Adrenal gland (tissue), 12 donors: ENCODE data around the gene PEX16. TPM values are rescaled to one million over a fixed set of nuclear protein-coding genes. Genes with fewer than 3 reads are reported as not detected.

Source experiments
- DNase-seq, 7 donors: peaks; one replicate each; pipeline ENCODE4 v3.0.0-alpha.2; 2019 to 2020
- H3K27ac ChIP-seq, 5 donors: fragments of 200-600 bp; sonication (generic) in 4 of 5; 1 replicate in 3 of 5; 2 replicates in 2 of 5; pipeline versions ENCODE4 v1.5.1 to v1.8.0; 2016 to 2020; ENCODE audit warnings: mild to moderate bottlenecking in 1 of 5
- H3K27me3 ChIP-seq: fragments of 200-600 bp; 2 replicates; pipeline ENCODE4 v1.8.0; 2021
- H3K36me3 ChIP-seq, 2 donors: fragments of 200-600 bp; replicated peaks in 1 of 2; 1 replicate in 1 of 2; 2 replicates in 1 of 2; pipeline versions ENCODE4 v1.5.1 to v1.8.0; 2018 to 2022
- H3K4me1 ChIP-seq, 2 donors: fragments of 200-600 bp; replicated peaks in 1 of 2; 1 replicate in 1 of 2; 2 replicates in 1 of 2; pipeline versions ENCODE4 v1.5.1 to v1.8.0; 2018 to 2021
- H3K4me3 ChIP-seq, 4 donors: fragments of 200-600 bp; sonication (generic) in 3 of 4; one replicate each; pipeline ENCODE4 v1.5.1; 2016 to 2018
- H3K9me3 ChIP-seq, 3 donors: fragments of 200-600 bp; sonication (generic) in 1 of 3; replicated peaks in 1 of 3; 1 replicate in 2 of 3; 2 replicates in 1 of 3; pipeline versions ENCODE4 v1.5.1 to v1.8.0; 2016 to 2021
- CTCF ChIP-seq, 6 experiments: fragments of 450-650 bp in 4 of 6; fragments of 200-600 bp in 2 of 6; sonication (generic) in 1 of 6; IDR thresholded peaks; 1 replicate in 5 of 6; 2 replicates in 1 of 6; pipeline versions ENCODE4 v1.5.1 to v1.8.0; 2016 to 2021; ENCODE audit warnings: antibody characterized with exemption in 6 of 6, mild to moderate bottlenecking in 2 of 6, moderate library complexity in 1 of 6
- POLR2A ChIP-seq, 2 donors: fragments of 450-650 bp; IDR thresholded peaks; one replicate each; pipeline ENCODE4 v1.6.1; 2017; ENCODE audit warnings: antibody characterized with exemption in 2 of 2, mild to moderate bottlenecking in 2 of 2, moderate library complexity in 1 of 2
- WGBS, 4 donors: extraction: QIAGEN DNeasy Blood & Tissue Kit in 2 of 4; methylation state at CpG; one replicate each; pipeline versions ENCODE4 v1.1.5 to v1.1.7; 2013 to 2017; 5-methylcytosine and 5-hydroxymethylcytosine counted together
- intact Hi-C, 2 donors: fragments of 100-400 bp; cut with DNase I; formaldehyde crosslinking; loops; one replicate each; pipeline versions ENCODE4 v1.14.1 to v1.15.0; 2022 to 2023
- polyA plus RNA-seq, 3 donors: library from polyadenylated mRNA; stranded (reverse); fragments of 200-250 nt in 2 of 3; fragments of 350-450 nt in 1 of 3; fragmentation: Illumina TruSeq in 1 of 3; extraction: RNeasy Lipid Tissue Mini Kit (QIAGEN cat#74804) in 1 of 3; gene quantifications; one replicate each; pipeline ENCODE4 v1.2.3, GENCODE V29; 2013 to 2014
- total RNA-seq, 9 donors: library from RNA; depleted of rRNA in 4 of 9; stranded (reverse); fragments of >200 nt in 4 of 9; fragments of 120-200 nt in 1 of 9; fragmentation: NEBNext Ultra II Directional in 1 of 9; extraction: Animal tissue kit (Norgen Biotek cat#: 25700) in 1 of 9; gene quantifications; one replicate each; pipeline versions ENCODE4 v1.1.0 to v1.2.4, GENCODE V29; 2013 to 2023
- donor health status: healthy with polysubstance abuse.
- donor health status: Bipolar disorder and iron deficiency.
- donor health status: DM: yes; HTN: yes; CAD: no.
- donor health status: DM: no; HTN: no; CAD: no.
- donor health status: DM: no; HTN: no; CAD: no.
- donor health status: DM: yes; HTN: yes; CAD: no.

Gene PEX16
- total and polyA plus RNA-seq, 12 donors: 7.6 to 67.6 (median 40.7) TPM

DNA sequence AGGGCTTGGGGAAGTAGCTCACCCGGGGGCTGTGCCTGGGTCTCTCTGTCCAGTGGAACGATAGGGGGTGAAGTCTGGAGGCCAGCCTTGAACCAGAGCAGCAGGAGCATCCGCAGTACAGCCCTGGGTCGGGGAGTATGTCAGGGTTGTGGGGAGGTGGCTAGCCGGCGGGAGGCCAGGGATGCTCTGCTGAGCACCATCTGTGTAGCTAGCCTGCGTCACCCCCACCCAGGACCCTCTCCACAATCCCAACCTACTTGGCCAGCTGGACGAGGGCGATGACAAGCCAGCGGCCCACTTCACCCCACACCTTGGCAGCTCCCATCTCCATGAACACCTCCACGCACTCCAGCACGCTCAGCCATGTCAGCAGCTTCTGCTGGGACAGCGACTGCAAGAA, 2.2 kb downstream of the PEX16 start:
- H3K9me3 ChIP-seq: no peaks in the 10 kb centered on the region
- intact Hi-C loops: loop anchor here in 1 of 2 donors (10.0 kb wide), 1 partner anchor 51 kb away; no protein-coding TSS in a partner anchor
- H3K4me1 ChIP-seq: peaks cover 6 to 18% of the 10 kb centered on the region in 2 donors
- H3K27ac ChIP-seq: no peak overlapping the region
- no peak overlapping the region for H3K4me3 ChIP-seq
- DNase-seq: no peak
- WGBS, 4 donors: 79 to 83% (median 79%) methylated on average over 6 to 13 of the region's 13 CpGs; no CpG with 5 or more reads in 1 of the 4 donors
- peaks cover 0 to 55% of the 10 kb centered on the region in 2 donors for H3K36me3 ChIP-seq
- no peaks in the 10 kb centered on the region for H3K27me3 ChIP-seq
- TF ChIP-seq CTCF (IDR thresholded peaks at IDR 0.05): no peak
- TF ChIP-seq POLR2A (IDR thresholded peaks at IDR 0.05): no peak

DNA sequence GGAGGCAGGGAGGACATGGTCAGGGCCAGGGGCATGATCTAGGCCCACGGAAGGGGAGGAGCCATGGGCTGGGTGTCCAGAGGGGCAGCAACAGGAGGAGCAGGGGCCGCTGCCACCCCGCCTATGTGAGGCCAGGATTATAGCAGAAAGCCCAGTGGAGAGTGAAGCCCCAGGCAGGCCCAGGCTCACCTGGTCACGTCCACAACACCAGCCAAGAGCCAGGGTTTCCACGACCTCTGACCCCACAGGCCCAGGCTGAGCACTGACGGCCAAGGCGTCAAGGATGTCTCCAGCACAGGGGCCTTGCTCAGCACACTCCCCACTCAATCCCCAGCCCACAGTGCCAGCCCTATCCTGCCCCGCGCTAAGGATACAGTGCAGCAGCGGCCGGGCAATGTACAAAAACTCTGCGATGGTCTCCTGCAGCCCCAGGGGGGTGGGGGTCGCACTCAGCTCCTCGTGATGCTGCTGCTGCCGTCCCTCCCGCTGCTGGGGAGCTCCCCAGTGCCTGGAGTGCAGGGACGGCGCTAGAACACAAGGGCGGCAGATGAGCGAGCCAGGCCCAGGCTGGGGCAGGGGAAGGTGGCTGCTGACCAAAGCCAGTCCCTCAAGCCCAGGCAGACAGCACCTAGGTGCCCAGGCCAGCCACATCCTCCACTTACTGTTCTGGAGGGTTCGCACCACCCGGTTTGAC, 3.6 kb downstream of the PEX16 start:
- WGBS, 4 donors: 84 to 89% (median 85%) methylated on average over 6 to 22 of the region's 22 CpGs
- no peaks in the 10 kb centered on the region for H3K9me3 ChIP-seq
- no peaks in the 10 kb centered on the region for H3K27me3 ChIP-seq
- H3K4me3 ChIP-seq: no peak overlapping the region
- intact Hi-C loops: loop anchor here in 1 of 2 donors (10.0 kb wide), 1 partner anchor 49 kb away; no protein-coding TSS in a partner anchor
- no peak for DNase-seq
- H3K27ac ChIP-seq: no peak overlapping the region
- H3K4me1 ChIP-seq: peaks cover 6 to 18% of the 10 kb centered on the region in 2 donors
- no peak for TF ChIP-seq POLR2A (IDR thresholded peaks at IDR 0.05)
- TF ChIP-seq CTCF (IDR thresholded peaks at IDR 0.05): no peak
- H3K36me3 ChIP-seq: peaks cover 0 to 68% of the 10 kb centered on the region in 2 donors

- peaks cover 0 to 70% of the 10 kb centered on the region in 2 donors for H3K36me3 ChIP-seq
- no peak overlapping the region for H3K4me3 ChIP-seq
- H3K4me1 ChIP-seq: peaks cover 6 to 18% of the 10 kb centered on the region in 2 donors
- no peak overlapping the region for H3K27ac ChIP-seq
- no peaks in the 10 kb centered on the region for H3K9me3 ChIP-seq
- no peak for TF ChIP-seq POLR2A (IDR thresholded peaks at IDR 0.05)
- TF ChIP-seq CTCF (IDR thresholded peaks at IDR 0.05): no peak
- H3K27me3 ChIP-seq: no peaks in the 10 kb centered on the region
- no peak for DNase-seq
- intact Hi-C loops: loop anchor here in 1 of 2 donors (10.0 kb wide), 1 partner anchor 49 kb away; no protein-coding TSS in a partner anchor
- 93 to 97% (median 96%) methylated on average over 12 to 19 of the region's 19 CpGs for WGBS, 4 donors
Measured at GRCh38 chr11:45913514-45913913, 4.2 kb downstream of the PEX16 start.

GRCh38 chr11:45910623-45911022, 7.1 kb downstream of the PEX16 start:
- H3K27ac ChIP-seq: no peak overlapping the region
- H3K36me3 ChIP-seq: peaks cover 0 to 64% of the 10 kb centered on the region in 2 donors
- TF ChIP-seq POLR2A (IDR thresholded peaks at IDR 0.05) (no peak), CTCF (IDR thresholded peaks at IDR 0.05) (no peak)
- no peaks in the 10 kb centered on the region for H3K9me3 ChIP-seq
- no peaks in the 10 kb centered on the region for H3K27me3 ChIP-seq
- intact Hi-C loops: loop anchor here in 1 of 2 donors (10.0 kb wide), 1 partner anchor 46 kb away; no protein-coding TSS in a partner anchor
- DNase-seq: no peak
- peaks cover 0 to 12% of the 10 kb centered on the region in 2 donors for H3K4me1 ChIP-seq
- 88 to 96% (median 93%) methylated on average over 3 to 9 of the region's 9 CpGs for WGBS, 4 donors
- no peak overlapping the region for H3K4me3 ChIP-seq
